ENCODE measurements around the gene RAB11A. TPM values are rescaled to one million over a fixed set of nuclear protein-coding genes. Genes with fewer than 3 reads are reported as not detected.
"Not testable (repeated sequence)": the region's sequence is repeated elsewhere in the genome, so short reads cannot be mapped to it uniquely, and the experiment has no call there.

RAB11A gene
- total RNA-seq, 1 donor from 2014 or later, result 350 TPM

GRCh38 chr15:65863106-65863505, 6.2 kb upstream of the RAB11A start:
- no peak for DNase-seq (ENCODE audit: low read depth)
- H3K4me3 ChIP-seq (ENCODE audit: low read depth, low read length), result no peak overlapping the region
- TF ChIP-seq, protein P1, sequence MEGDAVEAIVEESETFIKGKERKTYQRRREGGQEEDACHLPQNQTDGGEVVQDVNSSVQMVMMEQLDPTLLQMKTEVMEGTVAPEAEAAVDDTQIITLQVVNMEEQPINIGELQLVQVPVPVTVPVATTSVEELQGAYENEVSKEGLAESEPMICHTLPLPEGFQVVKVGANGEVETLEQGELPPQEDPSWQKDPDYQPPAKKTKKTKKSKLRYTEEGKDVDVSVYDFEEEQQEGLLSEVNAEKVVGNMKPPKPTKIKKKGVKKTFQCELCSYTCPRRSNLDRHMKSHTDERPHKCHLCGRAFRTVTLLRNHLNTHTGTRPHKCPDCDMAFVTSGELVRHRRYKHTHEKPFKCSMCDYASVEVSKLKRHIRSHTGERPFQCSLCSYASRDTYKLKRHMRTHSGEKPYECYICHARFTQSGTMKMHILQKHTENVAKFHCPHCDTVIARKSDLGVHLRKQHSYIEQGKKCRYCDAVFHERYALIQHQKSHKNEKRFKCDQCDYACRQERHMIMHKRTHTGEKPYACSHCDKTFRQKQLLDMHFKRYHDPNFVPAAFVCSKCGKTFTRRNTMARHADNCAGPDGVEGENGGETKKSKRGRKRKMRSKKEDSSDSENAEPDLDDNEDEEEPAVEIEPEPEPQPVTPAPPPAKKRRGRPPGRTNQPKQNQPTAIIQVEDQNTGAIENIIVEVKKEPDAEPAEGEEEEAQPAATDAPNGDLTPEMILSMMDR (conservative IDR thresholded peaks at IDR 0.05; ENCODE audit: low read depth, low read length), result no peak

DNA sequence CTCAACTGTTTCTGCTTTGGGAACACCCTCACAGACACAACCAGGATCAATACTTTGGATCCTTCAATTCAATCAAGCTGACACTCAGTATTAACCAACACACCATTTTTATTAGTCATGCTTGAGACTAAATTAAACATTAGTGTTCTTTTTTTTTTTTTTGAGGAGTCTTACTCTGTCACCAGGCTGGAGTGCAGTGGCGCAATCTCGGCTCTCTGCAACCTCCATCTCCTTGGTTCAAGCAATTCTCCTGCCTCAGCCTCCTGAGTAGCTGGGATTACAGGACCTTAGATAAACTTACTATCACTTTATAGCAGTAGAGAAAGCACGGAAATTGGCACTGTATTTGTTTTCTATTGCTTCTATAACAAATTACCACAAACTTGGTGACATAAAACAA, 2.0 kb upstream of the RAB11A start:
- TF ChIP-seq, protein P1 (conservative IDR thresholded peaks at IDR 0.05; ENCODE audit: low read depth, low read length), result no peak
- no peak for DNase-seq (ENCODE audit: low read depth)
- no peak overlapping the region for H3K4me3 ChIP-seq (ENCODE audit: low read depth, low read length)

GRCh38 chr15:65867933-65868332, 1.4 kb upstream of the RAB11A start:
- H3K4me3 ChIP-seq (ENCODE audit: low read depth, low read length); DNase-seq (ENCODE audit: low read depth): not testable (repeated sequence)

- TF ChIP-seq, protein P1 (conservative IDR thresholded peaks at IDR 0.05; ENCODE audit: low read depth, low read length), result no peak
- no peak for DNase-seq (ENCODE audit: low read depth)
- H3K4me3 ChIP-seq (ENCODE audit: low read depth, low read length), result peak overlapping the region; percentile 99
Measured at GRCh38 chr15:65868546-65869125, 655 bp upstream of the RAB11A start.

- no peak for DNase-seq (ENCODE audit: low read depth)
- H3K4me3 ChIP-seq (ENCODE audit: low read depth, low read length), result peak overlapping the region; percentile 99
- TF ChIP-seq, protein P1 (conservative IDR thresholded peaks at IDR 0.05; ENCODE audit: low read depth, low read length), result no peak
Measured at GRCh38 chr15:65869954-65870871, 922 bp downstream of the RAB11A start.

- no peak for DNase-seq (ENCODE audit: low read depth)
- H3K4me3 ChIP-seq (ENCODE audit: low read depth, low read length), result peak overlapping the region; percentile 99
- TF ChIP-seq, protein P1 (conservative IDR thresholded peaks at IDR 0.05; ENCODE audit: low read depth, low read length), result no peak
Measured at GRCh38 chr15:65870889-65871533, 1.7 kb downstream of the RAB11A start.

GRCh38 chr15:65871886-65872285, 2.6 kb downstream of the RAB11A start:
- H3K4me3 ChIP-seq (ENCODE audit: low read depth, low read length), result peak overlapping the region; percentile 99
- DNase-seq (ENCODE audit: low read depth), result not testable (repeated sequence)

DNA sequence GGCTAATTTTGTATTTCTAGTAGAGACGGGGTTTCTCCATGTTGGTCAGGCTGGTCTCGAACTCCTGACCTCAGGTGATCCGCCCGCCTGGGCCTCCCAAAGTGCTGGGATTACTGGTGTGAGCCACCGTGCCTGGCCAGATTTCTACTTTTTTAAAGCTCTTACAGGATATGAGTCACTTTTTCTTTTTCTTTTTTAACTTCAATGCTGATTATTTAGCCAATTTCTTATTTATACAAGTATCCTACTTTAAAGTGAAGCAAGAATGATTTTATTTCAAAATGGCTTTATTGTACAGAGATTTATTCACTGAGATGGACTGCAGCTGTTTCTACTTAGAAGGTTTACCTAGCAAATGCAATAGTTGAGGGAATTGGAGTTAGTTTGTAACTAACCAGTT, 3.3 kb downstream of the RAB11A start:
- H3K4me3 ChIP-seq (ENCODE audit: low read depth, low read length); DNase-seq (ENCODE audit: low read depth): not testable (repeated sequence)

Data from epithelial cell of proximal tubule (primary cell).